Left lung (tissue), 10 donors: ENCODE measurements around the gene CFAP54. TPM values are rescaled to one million over a fixed set of nuclear protein-coding genes. Genes with fewer than 3 reads are reported as not detected.

Experiments
- ATAC-seq: fragments of 200-7000 bp; cut with Tn5 transposase; one replicate; pipeline ENCODE4 v1.9.1; 2020; ENCODE audit warnings: moderate library complexity
- DNase-seq, 4 donors: peaks; one replicate each; pipeline ENCODE4 v3.0.0-alpha.2; 2013 to 2020
- H3K27ac ChIP-seq, 2 donors: fragments of 200-600 bp; sonication (generic) in 1 of 2; one replicate each; pipeline versions ENCODE4 v1.5.0 to v1.8.0; 2020 to 2021
- H3K27me3 ChIP-seq, 2 donors: fragments of 200-600 bp; sonication (generic) in 1 of 2; one replicate each; pipeline versions ENCODE4 v1.5.0 to v1.8.0; 2020 to 2021
- H3K36me3 ChIP-seq, 2 donors: fragments of 200-600 bp; sonication (generic) in 1 of 2; one replicate each; pipeline versions ENCODE4 v1.5.0 to v1.8.0; 2020 to 2021
- H3K4me1 ChIP-seq, 2 donors: fragments of 200-600 bp; one replicate each; pipeline ENCODE4 v1.8.0; 2021
- H3K4me3 ChIP-seq, 2 donors: fragments of 200-600 bp; sonication (generic) in 1 of 2; one replicate each; pipeline versions ENCODE4 v1.5.0 to v1.8.0; 2020 to 2021; ENCODE audit warnings: mild to moderate bottlenecking in 1 of 2
- H3K9me3 ChIP-seq, 2 donors: fragments of 200-600 bp; sonication (generic) in 1 of 2; one replicate each; pipeline versions ENCODE4 v1.5.0 to v1.8.0; 2020 to 2021
- CTCF ChIP-seq, 2 donors: fragments of 200-600 bp; sonication (generic) in 1 of 2; IDR thresholded peaks; one replicate each; pipeline versions ENCODE4 v1.5.0 to v1.8.0; 2021; ENCODE audit warnings: antibody characterized with exemption in 2 of 2
- intact Hi-C, 2 donors: fragments of 100-400 bp; cut with DNase I; formaldehyde crosslinking; loops; one replicate each; pipeline versions ENCODE4 v1.11.2 to v1.14.2; 2022
- polyA plus RNA-seq, 6 donors: library from polyadenylated mRNA; unstranded; fragments of 120-200 nt; gene quantifications; one replicate each; pipeline ENCODE4 v1.2.1, GENCODE V29; 2013; ENCODE audit not compliant: insufficient read length in 6 of 6
- total RNA-seq, 2 donors: library from RNA; stranded (reverse); fragmentation: NEBNext Ultra II Directional; extraction: Animal tissue kit (Norgen Biotek cat#: 25700); gene quantifications; one replicate each; pipeline ENCODE4 v1.2.1, GENCODE V29; 2021
- donor health status: DM: no; HTN: yes; CAD: no.
- donor health status: DM: no; HTN: no; CAD: no.

The CFAP54 gene
- total and polyA plus RNA-seq, 8 donors: 1.1 to 3.7 (median 2.6) TPM

GRCh38 chr12:96780330-96780729 is 291.0 kb downstream of the CFAP54 start:
- no peaks in the 10 kb centered on the region for H3K27me3 ChIP-seq
- no peak overlapping the region for H3K27ac ChIP-seq
- no peaks in the 10 kb centered on the region for H3K9me3 ChIP-seq
- DNase-seq (no peak), ATAC-seq (no peak)
- H3K4me3 ChIP-seq: no peak overlapping the region
- no peaks in the 10 kb centered on the region for H3K4me1 ChIP-seq
- TF ChIP-seq CTCF (IDR thresholded peaks at IDR 0.05): no peak
- no peaks in the 10 kb centered on the region for H3K36me3 ChIP-seq
- intact Hi-C loops: no loop called here

- no peak for DNase-seq
- H3K9me3 ChIP-seq: no peaks in the 10 kb centered on the region
- H3K27ac ChIP-seq: no peak overlapping the region
- no peaks in the 10 kb centered on the region for H3K36me3 ChIP-seq
- no peak for TF ChIP-seq CTCF (IDR thresholded peaks at IDR 0.05)
- H3K4me1 ChIP-seq: no peaks in the 10 kb centered on the region
- intact Hi-C loops: no loop called here
- no peak overlapping the region for H3K4me3 ChIP-seq
- no peak for ATAC-seq
- no peaks in the 10 kb centered on the region for H3K27me3 ChIP-seq
These were observed 297.4 kb downstream of the CFAP54 start for GRCh38 chr12:96786791-96787190.

GRCh38 chr12:96803969-96804368 is 314.6 kb downstream of the CFAP54 start:
- H3K27ac ChIP-seq: no peak overlapping the region
- ATAC-seq: no peak

GRCh38 chr12:96806272-96806671 is 316.9 kb downstream of the CFAP54 start:
- intact Hi-C loops: no loop called here
- Histone ChIP-seq H3K27ac (no peak overlapping the region), H3K4me3 (no peak overlapping the region), H3K27me3 (no peaks in the 10 kb centered on the region), H3K36me3 (no peaks in the 10 kb centered on the region), H3K9me3 (peaks cover 0 to 34% of the 10 kb centered on the region in 2 donors), H3K4me1 (no peaks in the 10 kb centered on the region)
- TF ChIP-seq CTCF (IDR thresholded peaks at IDR 0.05): no peak
- ATAC-seq (no peak), DNase-seq (no peak)

More at GRCh38 chr12:96803969-96804368, 314.6 kb downstream of the CFAP54 start:
- peaks cover 0 to 34% of the 10 kb centered on the region in 2 donors for H3K9me3 ChIP-seq
- DNase-seq: no peak
- TF ChIP-seq CTCF (IDR thresholded peaks at IDR 0.05): no peak
- H3K4me1 ChIP-seq: no peaks in the 10 kb centered on the region
- intact Hi-C loops: no loop called here
- no peaks in the 10 kb centered on the region for H3K36me3 ChIP-seq
- H3K27me3 ChIP-seq: no peaks in the 10 kb centered on the region
- no peak overlapping the region for H3K4me3 ChIP-seq

GRCh38 chr12:96807741-96808140 is 318.4 kb downstream of the CFAP54 start:
- Histone ChIP-seq H3K4me1 (no peaks in the 10 kb centered on the region), H3K4me3 (no peak overlapping the region), H3K27ac (no peak overlapping the region), H3K9me3 (peaks cover 0 to 27% of the 10 kb centered on the region in 2 donors), H3K27me3 (no peaks in the 10 kb centered on the region), H3K36me3 (no peaks in the 10 kb centered on the region)
- no peak for ATAC-seq
- intact Hi-C loops: no loop called here
- DNase-seq: no peak
- no peak for TF ChIP-seq CTCF (IDR thresholded peaks at IDR 0.05)
